Adrenal gland (tissue), 5 donors: Measurements from ENCODE around the gene SEPHS1.

Experiments
- CTCF ChIP-seq, 6 experiments: fragments of 450-650 bp in 4 of 6; fragments of 200-600 bp in 2 of 6; sonication (generic) in 1 of 6; IDR thresholded peaks; 1 replicate in 5 of 6; 2 replicates in 1 of 6; pipeline versions ENCODE4 v1.5.1 to v1.8.0; 2016 to 2021; ENCODE audit warnings: antibody characterized with exemption in 6 of 6, mild to moderate bottlenecking in 2 of 6, moderate library complexity in 1 of 6
- POLR2A ChIP-seq, 2 donors: fragments of 450-650 bp; IDR thresholded peaks; one replicate each; pipeline ENCODE4 v1.6.1; 2017; ENCODE audit warnings: antibody characterized with exemption in 2 of 2, mild to moderate bottlenecking in 2 of 2, moderate library complexity in 1 of 2
- donor health status: DM: no; HTN: no; CAD: no.

- TF ChIP-seq POLR2A (IDR thresholded peaks at IDR 0.05) = peak; percentile 77 to 94
- TF ChIP-seq CTCF (IDR thresholded peaks at IDR 0.05) = no peak
Observed at GRCh38 chr10:13299437-13300287, 48.4 kb downstream of the SEPHS1 start, which contains the start of gene PHYH.
